HS-27A (cell line): ENCODE data around the gene SMIM15.
"Not testable (repeated sequence)": the region's sequence is repeated elsewhere in the genome, so short reads cannot be mapped to it uniquely, and the experiment has no call there.

Experiments used
- DNase-seq: peaks from one replicate; pipeline ENCODE4 v3.0.0-alpha.2; 2012; ENCODE audit warnings: low read depth, missing footprints

The SMIM15 gene, protein sequence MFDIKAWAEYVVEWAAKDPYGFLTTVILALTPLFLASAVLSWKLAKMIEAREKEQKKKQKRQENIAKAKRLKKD

DNA sequence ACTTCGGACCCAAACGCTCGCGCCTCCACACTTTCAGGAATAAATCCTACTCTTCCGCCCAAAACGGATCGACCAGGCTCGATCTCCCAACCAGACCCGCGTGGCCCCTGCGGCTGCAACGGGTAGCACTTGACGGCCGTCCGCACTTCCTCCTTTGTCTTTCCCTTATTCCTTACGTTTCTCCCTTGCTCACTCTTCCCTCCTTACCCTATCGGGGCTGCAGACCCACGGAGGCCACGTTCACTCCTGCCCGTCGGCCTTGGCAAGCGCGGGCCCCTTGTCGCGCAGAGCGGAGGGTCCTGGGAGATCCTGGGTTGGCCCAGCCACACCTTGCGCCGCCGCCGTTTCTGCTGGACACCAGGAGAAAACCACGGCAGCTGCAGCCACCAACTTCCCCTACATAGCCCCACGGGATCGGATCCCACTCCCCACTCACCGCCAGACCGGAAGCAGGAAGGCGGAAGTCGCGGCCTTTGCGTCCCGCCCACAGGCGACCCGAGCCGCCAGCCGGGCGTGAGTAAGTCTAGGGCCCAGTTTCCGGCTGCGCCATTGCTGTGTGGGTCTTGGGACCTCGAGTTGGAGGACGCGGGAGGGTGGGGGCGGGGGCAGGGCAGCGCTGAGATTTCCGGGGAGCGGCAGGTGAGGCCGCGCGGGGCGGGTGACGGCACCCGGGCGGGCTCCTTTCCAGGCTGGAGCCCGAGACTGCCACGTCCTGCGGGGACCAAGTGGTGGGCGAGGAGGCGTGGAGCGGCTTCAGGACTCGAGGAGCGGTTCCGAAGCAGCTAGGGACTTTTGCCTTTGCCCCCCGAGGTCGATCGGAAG lies at the start of gene SMIM15:
TSS of gene SMIM15 (minus strand) at position 459 of the 822 bp plus-strand sequence. CDS start 2,297 bp downstream, outside the sequence.
- peak; percentile 63 for DNase-seq

DNA sequence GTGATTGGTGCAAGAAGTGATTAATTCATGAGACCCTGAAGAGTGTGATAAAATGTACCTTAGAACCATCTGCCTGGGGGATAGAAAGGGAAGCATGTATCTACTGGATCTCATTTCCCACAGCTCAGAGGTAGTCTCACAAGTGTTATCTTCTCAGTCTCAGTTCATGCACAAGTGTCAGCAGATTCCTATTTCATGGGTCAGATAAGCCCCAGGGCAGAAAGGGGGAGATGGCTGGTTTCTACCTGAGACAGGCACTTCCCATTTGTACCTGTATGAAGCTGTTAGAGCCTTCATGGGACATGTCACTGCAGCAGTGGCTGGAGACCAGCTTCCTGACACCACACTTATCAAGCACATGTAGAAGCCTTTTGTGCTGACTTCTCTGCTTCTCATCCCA lies 45.6 kb upstream of the SMIM15 start:
- no peak for DNase-seq

DNA sequence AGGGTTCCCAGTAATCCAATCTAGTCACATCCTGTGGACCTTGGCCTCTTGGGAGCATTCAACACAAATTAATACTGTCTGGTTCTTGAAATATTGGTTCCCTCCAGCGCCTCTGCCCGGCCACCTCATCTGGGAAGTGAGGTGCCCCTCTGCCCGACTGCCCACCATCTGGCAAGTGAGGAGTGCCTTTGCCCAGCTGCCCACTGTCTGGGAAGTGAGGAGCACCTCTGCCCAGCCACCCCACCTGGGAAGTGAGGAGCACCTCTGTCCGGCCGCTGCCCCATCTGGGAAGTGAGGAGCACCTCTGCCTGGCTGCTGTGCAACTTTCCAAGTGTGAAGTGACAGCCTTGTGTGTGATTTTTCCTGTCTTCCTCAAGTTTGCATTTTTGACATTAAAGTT lies 42.7 kb upstream of the SMIM15 start:
- DNase-seq, result no peak

DNA sequence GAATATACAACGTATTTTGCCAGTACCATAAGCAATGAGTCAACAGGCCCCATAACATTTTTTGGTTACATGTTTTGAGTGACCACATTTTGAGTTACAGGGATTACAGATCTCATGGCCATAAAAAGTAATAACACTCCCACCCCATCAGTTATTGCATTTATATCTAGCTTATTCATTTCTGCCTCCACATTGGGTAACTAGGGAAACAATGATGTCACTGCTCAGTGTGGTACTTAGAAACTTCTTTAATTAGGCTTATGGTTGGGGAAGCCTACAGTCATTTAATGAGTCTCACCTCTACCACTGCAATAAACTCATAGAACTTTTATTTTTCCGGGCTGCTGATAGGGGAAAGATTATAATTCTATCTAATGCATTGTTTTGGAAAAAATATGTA lies 39.9 kb upstream of the SMIM15 start:
- no peak for DNase-seq

DNA sequence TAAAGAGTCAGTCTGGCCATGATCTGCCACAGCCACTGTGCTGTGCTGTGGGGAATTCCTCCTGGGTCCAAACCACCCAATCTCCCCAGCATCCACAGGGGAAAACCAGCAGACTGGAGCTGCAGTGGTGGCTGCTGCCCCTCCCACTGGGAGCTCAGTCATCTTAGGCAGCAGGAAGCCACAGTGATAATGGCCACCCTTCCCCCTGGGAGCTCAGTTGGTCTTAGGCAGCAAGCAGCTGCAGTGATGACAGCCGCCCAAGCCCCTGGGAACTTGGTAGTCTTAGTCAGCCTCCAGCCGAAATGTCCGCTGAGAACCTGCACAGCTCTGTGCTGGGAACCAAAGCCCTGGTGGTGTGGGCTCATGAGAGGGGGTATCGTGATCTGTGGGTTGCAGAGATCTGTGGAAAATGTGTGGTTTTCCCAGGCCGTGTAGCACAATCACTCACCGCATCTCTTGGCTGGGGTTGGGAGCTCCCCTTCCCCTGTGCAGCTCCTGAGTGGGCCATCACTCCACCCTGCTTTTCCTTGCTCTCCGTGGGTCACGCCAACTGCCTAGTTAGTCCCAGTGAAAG lies 38.4 kb upstream of the SMIM15 start:
- no peak for DNase-seq

DNA sequence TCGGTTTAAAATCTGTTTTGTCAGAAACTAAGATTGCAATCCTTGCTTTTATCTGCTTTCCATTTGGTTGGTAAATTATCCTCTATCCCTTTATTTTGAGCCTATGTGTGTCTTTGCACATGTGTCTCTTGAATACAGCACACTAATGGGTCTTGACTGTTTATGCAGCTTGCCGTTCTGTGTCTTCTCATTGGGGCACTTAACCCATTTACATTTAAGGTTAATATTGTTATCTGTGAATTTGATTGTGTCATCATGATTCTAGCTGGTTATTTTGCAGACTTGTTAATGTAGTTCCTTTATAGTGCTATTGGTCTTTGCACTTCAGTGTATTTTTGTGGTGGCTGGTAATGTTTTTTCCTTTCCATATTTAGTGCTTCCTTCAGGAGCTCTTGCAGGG lies 36.3 kb upstream of the SMIM15 start:
- DNase-seq, result no peak

DNA sequence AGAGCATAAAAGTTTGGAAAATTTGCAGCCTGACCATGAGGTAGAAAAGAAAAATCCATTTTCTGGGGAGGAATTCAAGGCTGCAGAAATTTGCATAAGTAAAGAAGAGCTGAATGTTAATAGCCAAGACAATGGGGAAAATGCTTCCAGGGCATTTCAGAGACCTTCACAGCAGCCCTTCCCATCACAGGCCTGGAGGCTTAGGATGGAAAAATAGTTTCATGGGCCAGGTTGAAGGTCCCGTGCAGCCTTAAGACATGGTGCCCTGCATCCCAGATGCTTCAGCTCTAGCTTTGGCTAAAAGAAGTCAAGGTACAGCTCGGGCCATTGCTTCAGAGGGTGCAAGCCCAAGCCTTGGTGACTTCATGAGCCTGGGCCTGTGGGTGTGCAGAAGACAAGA lies 25.6 kb upstream of the SMIM15 start:
- DNase-seq, result not testable (repeated sequence)

DNA sequence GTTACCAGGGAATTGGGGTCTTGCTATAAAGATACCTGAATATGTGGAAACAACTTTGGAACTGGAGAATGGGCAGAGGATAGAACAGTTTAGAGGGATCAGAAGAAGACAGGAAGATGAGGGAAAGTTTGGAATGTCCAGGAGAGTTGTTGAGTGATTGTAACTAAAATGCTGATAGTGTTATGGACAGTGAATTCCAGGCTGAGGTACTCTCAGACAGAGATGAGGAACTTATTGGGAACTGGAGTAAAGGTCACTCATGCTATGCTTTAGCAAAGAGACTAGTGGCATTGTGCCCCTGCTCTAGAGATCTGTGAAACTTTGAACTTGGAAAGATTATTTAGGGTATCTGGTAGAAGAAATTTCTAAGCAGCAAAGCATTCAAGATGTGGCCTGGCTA lies 25.1 kb upstream of the SMIM15 start:
- not testable (repeated sequence) for DNase-seq

DNA sequence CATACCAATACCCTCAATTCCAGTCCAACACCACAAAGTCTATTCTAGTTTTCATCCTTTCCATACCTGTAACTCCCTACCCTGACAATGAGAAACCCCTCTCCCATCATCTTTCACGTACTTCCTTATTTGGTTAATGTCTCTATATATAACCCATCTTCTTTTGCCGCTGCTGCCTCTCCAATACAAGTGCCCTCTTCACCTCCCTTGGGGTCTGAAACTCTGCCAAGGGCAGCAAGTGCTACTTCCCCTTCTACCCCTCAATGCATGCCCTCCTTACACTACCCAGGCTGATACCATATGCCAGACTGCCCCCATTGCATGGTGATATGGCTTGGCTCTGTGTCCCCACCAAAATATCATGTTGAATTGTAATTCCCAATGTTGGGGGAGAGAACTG lies 24.4 kb upstream of the SMIM15 start:
- no peak for DNase-seq

DNA sequence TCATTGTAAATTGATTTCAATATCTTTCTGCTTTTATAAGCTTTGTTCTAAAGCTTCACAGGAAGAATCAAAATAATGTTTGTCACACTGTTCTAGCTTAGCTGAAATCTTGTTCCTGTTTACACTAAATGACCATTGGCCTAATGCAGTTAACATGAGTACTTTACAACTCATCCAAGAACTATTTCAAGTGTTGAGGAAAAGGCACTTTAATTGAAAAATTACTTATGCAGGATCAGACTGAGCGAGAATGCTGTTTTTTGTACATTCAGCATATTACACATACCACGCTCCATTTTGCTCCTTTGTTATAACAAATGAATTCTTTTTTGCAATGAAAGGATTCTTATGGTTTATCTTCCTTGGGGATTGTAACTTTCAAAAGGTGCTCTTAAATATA lies 22.4 kb upstream of the SMIM15 start:
- DNase-seq, result no peak

DNA sequence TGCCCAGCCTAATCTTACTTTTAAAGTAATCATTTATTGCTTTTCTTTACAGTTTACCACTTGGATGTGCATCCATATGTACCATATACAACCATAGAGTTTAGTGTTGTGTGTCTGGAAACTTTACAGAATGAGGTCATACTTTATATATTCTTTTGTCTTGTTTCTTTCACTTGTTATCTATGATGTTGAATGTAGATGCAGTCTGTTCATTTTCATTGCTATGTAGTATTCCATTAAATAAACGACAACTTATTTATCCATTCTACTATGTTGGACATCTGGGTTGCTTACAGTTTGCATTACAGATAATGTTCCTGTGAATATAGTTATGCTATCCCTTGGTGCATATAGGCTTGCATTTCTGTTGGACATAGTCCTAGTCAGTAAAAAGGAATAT lies 21.3 kb upstream of the SMIM15 start:
- no peak for DNase-seq

DNA sequence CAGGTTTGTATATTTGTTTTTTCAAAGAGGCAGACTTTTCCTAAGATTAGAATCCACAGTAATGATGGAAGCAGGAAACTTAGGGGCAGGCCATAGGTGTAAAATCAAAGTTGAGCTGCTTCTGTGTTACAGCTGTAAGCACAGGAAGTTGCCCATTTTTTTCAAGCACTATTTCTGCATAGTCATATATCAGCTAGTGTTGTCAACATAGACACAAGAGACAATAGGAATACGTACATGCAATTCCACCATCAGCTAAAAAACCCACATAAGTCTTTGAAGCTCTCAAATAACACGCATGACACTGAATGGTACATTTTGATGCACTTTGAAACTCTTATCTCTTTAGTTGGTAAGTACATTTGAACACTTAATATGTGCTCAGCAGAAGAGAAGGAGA lies 20.2 kb upstream of the SMIM15 start:
- DNase-seq, result no peak

DNA sequence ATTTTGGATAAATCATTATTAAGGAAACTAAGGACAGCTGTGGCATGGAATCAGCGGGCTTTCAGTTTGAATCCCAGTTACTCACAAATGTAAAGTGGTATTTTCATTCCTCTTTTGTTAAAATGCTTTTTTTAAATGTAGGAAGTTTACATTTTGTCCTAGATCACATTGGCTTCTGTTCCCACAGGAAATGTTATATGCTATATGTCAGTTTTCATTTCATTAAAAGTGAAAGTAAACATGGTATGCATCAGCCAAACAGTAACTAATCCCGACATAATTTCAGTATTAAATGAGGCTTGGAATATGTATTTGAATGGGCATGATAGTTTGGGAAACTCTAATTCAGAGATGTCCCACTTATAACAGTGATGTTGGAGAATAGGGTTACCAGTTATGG lies 18.6 kb upstream of the SMIM15 start:
- DNase-seq, result no peak

DNA sequence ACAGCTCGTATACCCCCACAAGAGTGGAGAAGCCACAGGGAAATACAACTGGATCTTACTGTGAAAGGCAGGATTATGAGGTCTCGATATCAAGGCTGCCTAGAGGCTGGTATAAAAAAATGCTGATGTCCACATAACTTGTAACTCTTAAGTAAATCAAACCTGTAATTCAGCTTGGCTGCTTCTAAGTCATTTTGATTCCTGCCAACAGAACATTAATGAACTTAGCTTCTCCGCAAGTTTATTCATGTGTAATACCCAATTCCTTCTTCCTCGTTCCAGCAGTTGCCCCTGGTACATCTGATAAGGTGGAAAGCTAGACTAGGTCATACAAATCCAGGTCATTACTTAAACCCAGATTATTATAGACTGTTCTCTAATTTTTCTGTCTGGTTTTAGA lies 16.4 kb upstream of the SMIM15 start:
- DNase-seq, result no peak

DNA sequence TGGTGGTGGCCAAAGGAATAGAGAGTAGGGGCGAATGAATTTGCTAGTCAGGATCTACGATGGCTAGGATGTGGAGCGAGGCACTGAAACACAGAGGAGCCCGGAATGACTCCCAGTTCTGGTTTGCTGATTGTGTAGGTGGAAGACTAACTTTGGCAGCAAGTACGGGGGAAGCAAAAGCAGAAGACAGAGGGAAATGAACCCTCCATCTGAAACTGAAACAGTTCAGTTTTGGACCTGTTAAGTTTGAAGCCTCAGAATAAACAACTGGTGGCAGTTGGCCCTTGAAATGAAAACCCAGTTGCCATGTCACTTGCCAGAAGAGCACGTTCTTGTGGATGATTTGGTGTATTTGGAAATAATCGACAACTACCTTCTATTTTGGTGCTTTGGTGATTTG lies 15.4 kb upstream of the SMIM15 start:
- DNase-seq, result no peak

DNA sequence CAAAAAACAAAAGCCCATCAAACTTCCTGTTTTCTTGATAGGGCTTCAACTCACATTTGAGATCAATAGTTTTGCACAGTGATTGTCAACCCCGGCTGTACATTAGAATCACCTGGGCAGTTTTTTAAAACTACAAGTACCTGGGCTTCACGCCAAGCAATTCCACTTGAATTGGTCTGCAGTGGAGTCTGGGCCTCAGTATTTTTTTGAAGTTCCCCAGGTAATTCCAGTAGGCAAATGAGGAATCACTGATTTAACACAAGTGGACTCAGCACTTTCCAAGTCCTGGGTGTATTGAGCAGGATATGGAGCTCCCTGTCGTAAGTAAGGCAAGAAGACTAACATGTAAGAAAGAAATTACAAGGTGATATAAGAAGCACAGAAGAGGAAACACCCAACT lies 14.8 kb upstream of the SMIM15 start:
- DNase-seq, result no peak

DNA sequence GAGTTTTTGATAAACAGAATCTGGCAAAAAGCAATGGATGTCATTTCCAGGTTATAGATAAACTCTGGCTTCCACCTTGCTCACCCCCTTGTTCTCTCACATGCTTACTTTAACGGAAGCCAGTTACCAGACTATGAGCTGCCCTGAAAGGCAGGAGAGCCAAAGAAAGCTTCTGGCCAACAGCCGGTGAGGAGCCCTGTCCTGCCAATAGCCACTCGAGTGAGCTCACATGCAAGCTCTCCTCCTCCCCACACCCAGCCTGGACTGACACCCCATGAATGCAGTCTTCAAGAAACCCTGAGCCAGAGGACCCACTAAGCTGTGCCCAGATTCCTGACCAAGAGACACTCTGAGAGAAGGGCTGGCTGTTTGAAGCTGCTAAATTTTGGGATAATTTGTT lies 14.4 kb upstream of the SMIM15 start:
- DNase-seq, result no peak

DNA sequence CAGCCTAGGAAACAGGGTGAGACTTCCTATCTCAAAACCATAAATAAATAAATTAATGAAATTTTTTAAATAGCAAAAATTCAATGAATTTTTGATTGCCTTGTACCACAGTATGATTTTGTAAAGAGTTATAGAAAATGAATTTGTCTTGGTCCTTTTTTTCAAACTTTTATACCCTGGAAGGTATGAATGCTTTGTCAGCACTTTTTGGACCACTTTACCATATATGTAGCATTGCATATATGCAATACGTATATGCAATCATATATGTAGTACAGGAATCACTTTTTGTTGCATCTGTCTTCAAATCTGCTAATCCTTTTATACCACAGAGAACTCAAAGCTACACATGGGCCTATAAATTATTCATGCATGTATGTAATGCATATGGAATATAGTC lies 9.2 kb upstream of the SMIM15 start:
- DNase-seq, result no peak

DNA sequence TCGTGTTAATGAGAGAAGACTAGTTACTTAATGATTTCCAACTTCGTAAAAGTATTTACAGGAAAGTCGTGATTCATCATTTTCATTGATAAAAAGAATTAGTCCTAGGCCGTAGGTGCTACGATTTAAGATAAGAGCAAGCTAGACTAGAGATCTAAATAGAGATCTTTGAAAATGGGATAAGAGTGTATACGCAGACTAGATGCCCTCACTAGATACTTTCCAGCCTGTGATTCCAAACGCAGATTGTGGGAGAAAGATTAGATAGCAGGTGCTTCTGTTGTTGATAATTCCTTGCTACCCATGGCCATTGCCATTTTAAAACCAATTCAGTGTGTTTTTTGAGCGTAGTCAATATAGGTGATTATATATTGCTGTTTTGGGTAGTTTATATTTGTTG lies 6.7 kb upstream of the SMIM15 start:
- no peak for DNase-seq

DNA sequence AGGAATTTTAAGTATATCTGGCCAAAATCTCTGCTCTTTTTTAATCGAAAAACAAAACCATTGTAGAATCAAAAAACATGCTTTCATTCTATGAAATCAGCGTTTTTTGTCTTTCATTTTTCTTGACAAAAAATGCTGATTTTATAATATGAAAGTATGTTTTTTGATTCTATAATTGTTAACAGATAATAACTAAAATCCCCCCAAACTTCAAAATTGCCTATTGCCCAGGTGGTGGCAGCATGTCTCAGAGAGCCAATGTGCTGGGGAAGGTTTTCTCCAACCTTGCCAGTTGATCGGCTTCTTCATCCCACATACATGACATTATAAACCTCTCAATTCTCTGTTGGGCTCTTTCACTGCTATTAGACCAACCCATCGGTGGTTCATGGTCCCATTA lies 5.1 kb upstream of the SMIM15 start:
- DNase-seq, result no peak

DNA sequence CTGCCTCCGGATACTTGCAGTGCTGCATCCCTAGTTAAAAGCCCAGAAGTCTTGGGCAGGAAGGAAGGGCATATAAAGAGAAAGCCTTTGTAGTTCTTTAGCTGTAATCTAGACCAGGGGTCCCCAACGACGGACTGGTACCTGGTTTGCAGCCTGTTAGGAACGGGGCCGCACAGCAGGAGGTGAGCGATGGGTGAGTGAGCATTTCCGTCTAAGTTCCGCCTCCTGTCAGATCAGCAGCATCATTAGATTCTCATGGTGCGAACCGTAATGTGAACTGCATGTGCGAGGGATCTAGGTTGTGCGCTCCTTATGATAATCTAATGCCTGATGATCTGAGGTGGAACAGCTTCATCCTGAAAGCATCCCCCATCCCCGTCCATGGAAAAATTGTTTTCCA lies 1.6 kb upstream of the SMIM15 start:
- no peak for DNase-seq

DNA sequence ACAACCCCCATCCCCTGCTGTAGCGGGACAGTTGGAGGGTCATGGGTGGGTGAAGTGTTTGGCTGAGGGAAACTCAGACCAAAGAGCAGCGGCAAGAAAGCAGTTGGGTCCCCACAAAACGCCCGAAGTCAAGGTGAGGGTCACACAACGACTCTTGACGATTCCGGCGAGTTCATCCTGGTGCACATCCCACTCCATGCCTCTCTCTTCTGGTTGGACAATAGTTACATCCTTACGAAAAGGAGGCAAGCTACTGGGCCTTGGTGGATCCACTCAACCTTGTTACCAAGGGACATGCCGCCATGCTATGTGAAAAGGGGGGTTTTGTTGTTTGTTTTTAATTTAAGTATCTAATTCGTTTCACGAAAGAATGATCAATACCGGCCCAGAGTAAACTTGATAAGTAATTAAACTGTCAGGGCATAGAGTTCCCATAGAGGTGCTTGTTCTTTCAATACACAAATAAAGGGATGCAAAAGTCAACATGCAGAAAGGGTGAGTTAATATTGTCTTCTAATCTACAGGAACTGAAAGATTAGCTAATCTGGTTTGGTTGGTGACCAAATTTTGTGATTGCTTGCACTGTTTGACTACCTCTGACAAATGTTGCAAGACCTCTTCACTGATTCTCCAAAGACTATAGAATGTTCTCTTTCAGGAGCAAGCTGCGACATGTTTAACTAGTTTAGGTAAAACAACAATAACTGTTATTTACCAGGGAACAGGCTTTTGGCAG lies 732 bp upstream of the SMIM15 start:
- no peak for DNase-seq

DNA sequence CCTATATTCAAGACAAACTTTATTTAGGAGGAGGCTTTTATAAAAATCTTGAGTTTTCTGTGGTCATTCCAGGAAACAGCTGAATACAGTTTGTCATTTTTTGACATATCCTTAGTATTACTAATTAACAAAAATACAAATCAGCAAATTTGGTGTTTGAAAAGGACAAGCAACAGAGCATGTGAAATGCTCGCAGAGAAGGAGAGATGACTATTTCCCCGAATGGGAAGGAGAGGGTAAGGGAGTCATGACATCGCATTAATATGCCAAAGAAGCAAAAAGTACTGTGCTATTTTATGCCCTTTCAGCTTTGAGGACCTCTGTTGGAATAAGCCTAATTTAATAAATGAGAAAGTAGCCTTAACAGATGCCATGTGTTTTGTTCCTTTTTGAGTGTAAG lies 1.8 kb downstream of the SMIM15 start:
- no peak for DNase-seq
